A172 (cell line): Measurements from ENCODE around the gene BIRC5. TPM values are rescaled to one million over a fixed set of nuclear protein-coding genes. Genes with fewer than 3 reads are reported as not detected.

Experiments used
- DNase-seq: peaks from one replicate; pipeline ENCODE4 v3.0.0-alpha.2; 2015; ENCODE audit warnings: low spot score
- total RNA-seq: library from RNA; depleted of rRNA; stranded (reverse); fragments of >200 nt; shearing (Covaris generic); gene quantifications from 2 replicates; pipeline ENCODE4 v1.2.3, GENCODE V29; 2014

BIRC5 gene
- total RNA-seq, 1 experiment from 2014 or later = 174 TPM

- DNase-seq = no peak
Measured at GRCh38 chr17:78183916-78184315, 30.1 kb upstream of the BIRC5 start.

- no peak for DNase-seq
Measured at GRCh38 chr17:78184351-78184750, 29.7 kb upstream of the BIRC5 start.

GRCh38 chr17:78184868-78185267, 29.2 kb upstream of the BIRC5 start:
- no peak for DNase-seq

- DNase-seq = peak; percentile 71
Measured at GRCh38 chr17:78185981-78186691, 27.9 kb upstream of the BIRC5 start.

- peak; percentile 93 for DNase-seq
Measured at GRCh38 chr17:78186692-78187595, 27.1 kb upstream of the BIRC5 start, which contains the start of the genes AFMID and TK1. AFMID (plus strand) TSS chr17:78187362; CDS start chr17:78187371, 9 bp downstream. TK1 (minus strand) TSS chr17:78187052; CDS start chr17:78186994, 58 bp downstream.

GRCh38 chr17:78196716-78197115, 17.3 kb upstream of the BIRC5 start:
- no peak for DNase-seq

- peak; percentile 53 for DNase-seq
Measured at GRCh38 chr17:78197147-78197832, 16.8 kb upstream of the BIRC5 start.

GRCh38 chr17:78200451-78200850, 13.6 kb upstream of the BIRC5 start:
- no peak for DNase-seq

- no peak for DNase-seq
Measured at GRCh38 chr17:78202666-78203065, 11.4 kb upstream of the BIRC5 start.

GRCh38 chr17:78204387-78205123, 9.5 kb upstream of the BIRC5 start:
- no peak for DNase-seq

- no peak for DNase-seq
Measured at GRCh38 chr17:78205124-78205775, 8.8 kb upstream of the BIRC5 start.

GRCh38 chr17:78206298-78206697, 7.8 kb upstream of the BIRC5 start:
- no peak for DNase-seq

GRCh38 chr17:78208486-78208885, 5.6 kb upstream of the BIRC5 start:
- no peak for DNase-seq

GRCh38 chr17:78210111-78210510, 3.9 kb upstream of the BIRC5 start:
- no peak for DNase-seq

GRCh38 chr17:78211032-78211431, 3.0 kb upstream of the BIRC5 start:
- DNase-seq = no peak

GRCh38 chr17:78214706-78215061, 631 bp downstream of the BIRC5 start:
- DNase-seq = no peak

- no peak for DNase-seq
Measured at GRCh38 chr17:78219396-78220150, 5.5 kb downstream of the BIRC5 start.

GRCh38 chr17:78223061-78223460, 9.0 kb downstream of the BIRC5 start:
- DNase-seq = no peak

- no peak for DNase-seq
Measured at GRCh38 chr17:78223765-78224164, 9.7 kb downstream of the BIRC5 start.
